HG03439 (cell line): ENCODE measurements around the gene SMYD2.

ENCODE experiments used
- ATAC-seq: cut with Tn5 transposase; IDR thresholded peaks from one replicate; pipeline ENCODE4 v1.9.1; 2021; ENCODE audit warnings: mild to moderate bottlenecking, moderate library complexity; ENCODE audit not compliant: unreplicated experiment

Gene SMYD2, protein sequence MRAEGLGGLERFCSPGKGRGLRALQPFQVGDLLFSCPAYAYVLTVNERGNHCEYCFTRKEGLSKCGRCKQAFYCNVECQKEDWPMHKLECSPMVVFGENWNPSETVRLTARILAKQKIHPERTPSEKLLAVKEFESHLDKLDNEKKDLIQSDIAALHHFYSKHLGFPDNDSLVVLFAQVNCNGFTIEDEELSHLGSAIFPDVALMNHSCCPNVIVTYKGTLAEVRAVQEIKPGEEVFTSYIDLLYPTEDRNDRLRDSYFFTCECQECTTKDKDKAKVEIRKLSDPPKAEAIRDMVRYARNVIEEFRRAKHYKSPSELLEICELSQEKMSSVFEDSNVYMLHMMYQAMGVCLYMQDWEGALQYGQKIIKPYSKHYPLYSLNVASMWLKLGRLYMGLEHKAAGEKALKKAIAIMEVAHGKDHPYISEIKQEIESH

GRCh38 chr1:214281021-214281719 is at the start of gene SMYD2:
Gene SMYD2 (plus strand): TSS chr1:214281159. CDS start chr1:214281255, 96 bp downstream.
- ATAC-seq = peak; percentile 81

DNA sequence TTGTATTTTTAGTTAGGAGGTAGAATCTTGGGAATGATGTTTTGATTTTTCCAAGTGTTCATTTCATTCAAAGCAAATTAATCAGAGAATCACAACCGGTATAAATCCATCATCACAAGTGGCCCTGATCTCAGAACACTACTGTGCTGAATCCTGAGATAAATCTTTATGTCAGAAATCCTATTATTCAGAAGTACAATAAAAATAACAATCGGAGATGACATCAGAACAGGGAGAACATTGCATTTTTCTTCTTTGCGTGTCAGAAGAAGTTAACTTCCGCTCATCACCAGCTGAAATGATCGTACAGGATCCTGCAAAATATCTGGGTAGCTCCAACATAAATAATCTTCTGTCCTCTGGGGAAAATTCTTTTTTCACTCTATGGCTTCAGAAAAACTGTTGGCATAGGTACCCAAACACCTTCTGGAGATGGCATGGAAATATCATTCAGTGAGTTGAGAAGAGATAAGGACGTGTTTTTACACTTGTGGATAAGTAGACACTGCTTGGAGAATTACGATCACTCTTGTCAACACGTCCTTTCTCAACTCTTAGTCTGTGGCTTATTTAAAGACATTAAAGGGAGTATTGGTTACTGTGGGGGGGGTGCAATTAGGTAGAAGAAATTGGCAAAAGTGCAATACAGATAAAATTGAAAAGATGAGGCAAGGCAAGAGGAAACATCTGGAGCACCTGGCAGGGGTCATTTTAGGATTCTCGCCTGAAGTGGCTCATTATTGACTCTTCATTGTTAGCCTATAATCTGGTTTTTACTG is 46.9 kb upstream of the SMYD2 start:
- ATAC-seq = no peak

DNA sequence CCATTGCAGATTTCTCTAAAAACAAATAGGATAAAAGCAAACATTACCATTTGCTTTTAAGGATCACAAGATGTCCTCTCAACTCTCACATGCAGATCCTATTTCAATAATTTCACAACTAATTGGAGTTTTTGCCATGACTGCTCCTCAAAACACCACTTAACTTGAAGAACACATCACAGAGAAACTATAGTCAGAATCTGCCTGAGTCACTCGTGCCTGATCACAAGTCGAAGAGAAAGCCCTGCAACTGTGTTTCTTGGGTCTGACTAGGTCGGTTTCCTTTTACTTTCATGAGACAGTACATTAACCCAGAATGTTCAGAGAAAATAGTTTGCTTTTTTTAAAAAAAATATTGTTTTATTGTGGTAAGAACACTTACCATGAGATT is 46.3 kb upstream of the SMYD2 start:
- ATAC-seq = no peak

DNA sequence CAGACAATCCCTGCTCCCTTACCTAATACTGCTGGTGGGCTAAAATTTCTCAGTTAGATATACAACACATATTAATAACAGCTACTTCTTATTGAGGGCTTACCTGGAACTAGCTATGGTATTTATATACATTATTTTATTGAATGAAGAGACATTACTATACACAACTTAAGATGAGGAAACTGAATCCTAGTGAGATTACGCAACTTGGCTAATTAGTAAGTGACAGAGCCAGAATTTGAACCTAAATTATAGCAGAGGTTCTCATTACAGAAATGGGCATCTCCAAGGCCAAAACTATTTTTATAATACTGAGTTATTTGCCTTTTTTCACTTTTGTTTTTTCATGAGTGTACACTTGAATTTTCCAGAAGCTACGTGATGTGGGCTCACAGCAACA is 44.5 kb upstream of the SMYD2 start:
- no peak for ATAC-seq

DNA sequence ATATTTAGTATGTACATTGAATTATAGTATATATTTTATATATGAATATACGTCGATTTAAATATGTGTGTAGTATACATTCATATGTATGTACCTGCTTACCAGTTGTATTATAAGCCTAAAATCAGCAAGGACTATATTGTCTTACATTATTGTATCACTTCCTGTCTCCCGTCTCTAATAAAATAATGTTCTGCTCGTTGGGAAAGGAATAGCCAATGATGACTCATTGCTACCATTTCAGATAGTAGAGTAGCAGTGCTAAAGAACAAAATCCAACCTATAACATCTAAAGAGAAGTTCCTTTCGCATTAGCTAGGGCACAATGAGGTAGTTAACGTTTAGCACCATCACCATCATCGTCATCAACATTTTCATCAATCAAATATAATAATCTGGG is 39.9 kb upstream of the SMYD2 start:
- ATAC-seq = no peak

DNA sequence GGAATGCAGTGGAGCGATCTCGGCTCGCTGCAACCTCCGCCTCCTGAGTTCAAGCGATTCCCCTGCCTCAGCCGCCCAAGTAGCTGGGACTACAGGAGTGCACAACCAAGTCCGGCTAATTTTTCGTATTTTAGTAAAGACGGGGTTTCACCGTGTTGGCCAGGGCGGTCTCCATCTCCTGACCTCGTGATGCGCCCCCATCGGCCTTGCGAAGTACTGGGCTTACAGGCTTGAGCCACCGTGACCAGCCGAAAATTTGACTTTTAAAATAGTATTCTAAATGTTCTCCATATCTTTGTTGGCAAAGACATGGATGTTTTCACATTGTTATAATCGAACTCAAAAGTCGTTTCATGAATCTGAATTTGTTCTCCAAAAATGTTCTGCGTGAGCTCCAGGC is 36.7 kb upstream of the SMYD2 start:
- no peak for ATAC-seq

DNA sequence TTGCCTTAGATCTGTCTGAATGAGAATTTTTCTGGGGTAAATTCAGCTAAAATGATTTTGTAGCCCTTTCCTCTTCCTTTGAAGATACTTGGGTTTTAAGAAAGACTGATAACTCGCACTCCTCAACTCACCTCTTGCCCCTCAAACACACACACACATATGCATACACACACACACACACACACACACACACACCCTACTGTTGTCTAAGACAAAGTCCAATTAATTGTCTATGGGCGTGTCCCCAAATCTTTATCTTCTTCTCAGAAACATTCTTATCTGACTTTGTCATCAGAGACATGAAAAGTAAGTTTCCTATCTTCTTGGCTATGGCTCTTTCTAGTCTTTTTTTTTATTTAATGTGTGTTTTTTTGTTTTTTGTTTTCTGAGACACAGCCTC is 36.1 kb upstream of the SMYD2 start:
- no peak for ATAC-seq

- ATAC-seq = no peak
Observed at GRCh38 chr1:214247501-214248041, 33.4 kb upstream of the SMYD2 start.

DNA sequence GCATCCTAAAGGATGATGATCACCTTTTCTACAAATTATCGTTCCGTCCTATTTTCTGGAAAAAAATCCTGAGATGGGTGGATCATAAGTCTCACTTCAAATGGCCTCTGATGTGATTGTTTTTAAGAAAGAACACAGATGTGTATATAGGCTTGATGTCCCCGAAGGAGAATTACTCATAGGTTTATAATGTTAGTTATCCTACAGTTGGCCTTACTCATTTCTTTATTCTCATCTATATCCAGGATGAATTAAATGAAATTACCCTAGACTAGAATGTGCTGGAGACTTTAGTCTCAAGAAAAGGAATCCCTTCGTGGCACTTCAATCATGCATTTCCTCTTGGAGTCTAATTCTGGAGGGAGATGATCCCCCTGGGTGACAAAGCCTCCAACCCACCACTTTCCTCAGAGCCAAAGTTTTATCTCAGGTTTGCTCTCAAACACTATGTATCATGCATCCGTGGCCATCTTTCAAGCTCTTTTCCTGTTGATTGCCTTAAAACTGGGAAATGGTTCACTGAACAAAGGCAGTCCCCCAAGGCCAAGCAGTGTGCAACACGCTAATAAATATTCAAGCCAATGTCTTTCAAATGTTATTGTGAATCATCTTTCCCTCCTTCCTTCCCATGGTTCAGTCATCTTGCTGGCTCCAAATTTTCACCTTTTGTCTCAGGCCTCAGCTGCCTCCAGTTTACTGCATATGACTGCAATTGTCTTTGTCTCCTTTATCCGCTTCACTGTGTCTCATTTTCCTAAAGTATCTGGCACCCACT is 32.5 kb upstream of the SMYD2 start:
- ATAC-seq = no peak

GRCh38 chr1:214249651-214250050 is 31.3 kb upstream of the SMYD2 start:
- ATAC-seq = no peak

DNA sequence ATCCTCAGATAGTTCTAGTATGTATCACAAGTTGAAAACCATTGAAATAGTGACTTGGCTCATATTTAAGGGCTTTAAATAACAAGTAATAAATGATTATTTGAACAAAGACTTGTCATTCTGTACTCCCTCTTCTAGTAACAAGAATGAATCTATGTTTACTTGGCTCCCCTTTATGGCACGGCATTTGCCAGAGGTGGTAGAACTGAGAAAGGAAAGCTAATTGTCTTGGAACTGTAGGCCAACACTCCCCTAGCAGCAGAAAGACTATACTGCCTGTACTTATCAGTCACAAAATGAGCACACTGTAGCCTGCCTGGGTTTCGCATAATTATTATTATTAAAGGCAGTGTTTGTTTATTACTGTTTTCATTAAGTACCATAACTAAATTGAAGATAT is 29.6 kb upstream of the SMYD2 start:
- no peak for ATAC-seq

DNA sequence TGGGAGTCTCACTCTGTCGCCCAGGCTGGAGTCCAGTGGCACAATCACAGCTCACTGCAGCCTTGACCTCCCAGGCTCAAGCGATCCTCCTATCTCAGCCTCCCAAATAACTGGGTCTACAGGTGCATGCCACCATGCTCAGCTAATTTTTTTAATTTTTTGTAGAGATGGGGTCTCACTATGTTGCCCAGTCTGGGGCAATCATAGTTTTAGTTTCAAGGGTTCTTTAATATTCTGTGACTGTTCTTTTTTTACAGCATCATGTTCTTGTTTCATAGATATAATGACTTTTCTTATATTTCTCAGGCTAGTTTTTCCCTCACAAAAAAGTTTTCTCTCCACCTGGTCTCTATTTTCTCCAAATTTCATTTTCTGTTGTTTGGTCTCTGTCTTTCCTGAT is 25.4 kb upstream of the SMYD2 start:
- ATAC-seq = no peak

GRCh38 chr1:214259353-214259977 is 21.5 kb upstream of the SMYD2 start:
- no peak for ATAC-seq

DNA sequence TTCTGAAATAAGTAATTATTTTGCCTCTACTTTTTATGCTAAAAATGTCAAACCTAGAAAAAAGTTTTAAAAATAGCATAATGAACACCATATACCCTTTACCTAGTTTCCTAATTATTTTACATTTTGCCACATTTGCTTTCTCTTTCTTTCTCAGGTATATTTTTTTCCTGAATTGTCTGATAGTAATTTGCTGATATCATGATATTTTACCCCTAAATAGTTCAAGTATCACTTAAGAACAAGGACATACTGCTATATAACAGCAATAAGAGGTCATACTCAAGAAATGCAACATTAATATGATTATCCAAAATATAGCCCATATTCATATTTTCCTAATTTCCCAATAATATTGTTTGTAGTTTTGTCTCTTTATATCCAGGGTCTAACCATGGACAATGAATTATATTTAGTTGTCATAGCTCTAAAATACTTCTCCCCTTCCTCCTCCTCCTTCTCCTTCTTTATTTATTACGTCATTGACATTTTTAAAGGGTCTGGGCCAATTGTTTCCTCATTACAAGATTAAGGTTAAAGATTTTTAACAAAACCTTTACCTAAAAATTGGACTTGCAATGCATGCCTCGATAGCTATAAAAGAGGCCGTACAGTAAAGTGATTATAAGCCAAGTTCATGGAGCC is 20.3 kb upstream of the SMYD2 start:
- ATAC-seq = no peak

- peak; percentile 94 for ATAC-seq
Observed at GRCh38 chr1:214261206-214262123, 19.5 kb upstream of the SMYD2 start.

DNA sequence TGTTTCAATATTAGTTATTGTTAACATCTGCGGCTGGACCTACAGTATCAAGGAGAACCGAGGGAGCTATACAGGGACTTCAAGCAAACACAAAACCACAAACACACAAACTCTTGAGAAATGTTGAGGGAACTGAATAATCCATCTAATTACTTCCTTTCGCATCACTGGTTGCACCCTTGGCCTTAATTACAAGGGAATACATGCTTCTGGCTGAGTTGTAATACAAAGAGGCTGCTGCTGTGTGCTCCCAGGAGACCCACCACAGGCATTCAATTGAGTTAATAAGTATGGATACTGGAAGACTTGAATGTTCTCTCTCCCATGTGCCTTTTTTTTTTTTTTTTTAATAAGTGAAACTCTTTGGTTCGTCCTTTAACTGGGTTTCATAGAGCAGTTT is 16.8 kb upstream of the SMYD2 start:
- ATAC-seq = no peak

GRCh38 chr1:214264976-214265375 is 16.0 kb upstream of the SMYD2 start:
- ATAC-seq = no peak

DNA sequence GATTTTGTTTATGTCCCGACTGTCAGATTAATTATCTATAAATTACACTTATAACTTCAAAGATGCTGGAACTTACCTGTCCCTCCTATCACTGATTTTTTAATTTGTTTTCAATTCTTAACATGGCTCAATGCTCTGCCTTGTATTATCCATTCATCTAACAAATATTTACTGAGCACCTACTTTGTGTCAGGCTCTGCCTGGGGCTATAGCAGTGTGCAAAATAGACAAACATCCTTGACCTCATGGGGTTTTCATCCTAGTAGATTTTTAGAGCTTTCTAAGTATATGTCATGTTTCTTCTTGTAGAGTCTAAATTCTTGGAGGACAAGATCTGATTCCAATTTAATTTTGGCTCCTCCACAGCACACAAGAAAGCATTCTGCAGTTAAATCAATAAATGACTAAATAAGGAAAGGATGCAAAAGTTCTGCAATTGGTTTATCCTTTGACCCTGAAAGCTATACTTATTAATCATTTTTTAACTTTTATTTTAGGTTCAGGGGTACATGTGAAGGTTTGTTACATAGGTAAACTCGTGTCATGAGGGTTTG is 10.8 kb upstream of the SMYD2 start:
- ATAC-seq = no peak
